VCaP (cell line): ENCODE data around the gene FRAT2.
A peak's percentile ranks its signal among the peaks of the same experiment; 100 is the strongest.

Experiments used
- H3K27ac ChIP-seq: fragments of 450-650 bp; 2 replicates; pipeline ENCODE4 v1.5.1; 2017
- TF ChIP-seq, protein P1 (sequence below): fragments of 450-650 bp; conservative IDR thresholded peaks from 2 replicates; pipeline ENCODE4 v1.5.1; 2017; ENCODE audit warnings: mild to moderate bottlenecking, moderate library complexity

FRAT2 gene

DNA sequence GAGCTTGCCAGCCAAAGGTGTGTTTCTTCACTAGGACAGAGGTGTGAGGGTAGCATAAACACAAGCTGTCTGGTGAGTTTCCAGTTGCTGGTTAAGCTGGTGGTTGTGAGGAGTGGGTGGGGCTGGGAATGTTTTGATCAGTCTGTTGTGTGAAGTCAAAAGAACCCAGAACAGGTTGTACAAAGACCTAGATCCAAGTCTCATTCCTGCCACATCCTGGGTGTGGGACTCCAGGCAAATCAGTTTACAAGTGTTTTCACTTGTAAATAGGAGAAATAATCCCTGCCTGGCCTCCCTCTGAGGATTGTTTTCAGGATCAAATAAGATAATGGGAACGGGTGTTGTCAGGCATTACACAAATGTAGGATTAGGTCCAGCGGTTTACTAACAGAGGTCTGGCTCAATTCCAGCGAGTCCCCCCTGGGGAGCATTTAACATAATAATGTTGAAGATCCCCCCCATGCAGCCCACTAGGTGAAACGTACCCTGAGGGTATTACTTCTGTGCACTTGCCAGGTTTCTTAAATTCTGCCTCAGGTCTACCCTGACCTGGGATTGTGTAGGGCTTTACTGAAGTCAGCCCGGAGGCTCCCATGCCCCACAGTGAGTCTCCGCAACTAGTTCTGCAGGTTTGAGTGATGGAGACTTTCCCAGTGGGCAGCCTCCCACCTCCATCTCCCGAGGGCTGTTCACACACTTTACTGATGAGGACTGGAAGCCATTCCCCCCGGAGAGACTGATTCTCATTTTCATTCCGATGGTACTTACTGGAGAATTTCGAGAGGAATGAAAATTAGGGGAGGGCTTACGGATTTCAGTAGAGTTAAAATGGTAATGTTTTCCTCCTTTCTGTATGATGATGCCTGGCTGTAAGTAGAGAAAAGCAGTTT, 2.7 kb upstream of the FRAT2 start:
- H3K27ac ChIP-seq, result peak overlapping the region; percentile 96
- TF ChIP-seq, protein P1, sequence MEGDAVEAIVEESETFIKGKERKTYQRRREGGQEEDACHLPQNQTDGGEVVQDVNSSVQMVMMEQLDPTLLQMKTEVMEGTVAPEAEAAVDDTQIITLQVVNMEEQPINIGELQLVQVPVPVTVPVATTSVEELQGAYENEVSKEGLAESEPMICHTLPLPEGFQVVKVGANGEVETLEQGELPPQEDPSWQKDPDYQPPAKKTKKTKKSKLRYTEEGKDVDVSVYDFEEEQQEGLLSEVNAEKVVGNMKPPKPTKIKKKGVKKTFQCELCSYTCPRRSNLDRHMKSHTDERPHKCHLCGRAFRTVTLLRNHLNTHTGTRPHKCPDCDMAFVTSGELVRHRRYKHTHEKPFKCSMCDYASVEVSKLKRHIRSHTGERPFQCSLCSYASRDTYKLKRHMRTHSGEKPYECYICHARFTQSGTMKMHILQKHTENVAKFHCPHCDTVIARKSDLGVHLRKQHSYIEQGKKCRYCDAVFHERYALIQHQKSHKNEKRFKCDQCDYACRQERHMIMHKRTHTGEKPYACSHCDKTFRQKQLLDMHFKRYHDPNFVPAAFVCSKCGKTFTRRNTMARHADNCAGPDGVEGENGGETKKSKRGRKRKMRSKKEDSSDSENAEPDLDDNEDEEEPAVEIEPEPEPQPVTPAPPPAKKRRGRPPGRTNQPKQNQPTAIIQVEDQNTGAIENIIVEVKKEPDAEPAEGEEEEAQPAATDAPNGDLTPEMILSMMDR, result no peak

DNA sequence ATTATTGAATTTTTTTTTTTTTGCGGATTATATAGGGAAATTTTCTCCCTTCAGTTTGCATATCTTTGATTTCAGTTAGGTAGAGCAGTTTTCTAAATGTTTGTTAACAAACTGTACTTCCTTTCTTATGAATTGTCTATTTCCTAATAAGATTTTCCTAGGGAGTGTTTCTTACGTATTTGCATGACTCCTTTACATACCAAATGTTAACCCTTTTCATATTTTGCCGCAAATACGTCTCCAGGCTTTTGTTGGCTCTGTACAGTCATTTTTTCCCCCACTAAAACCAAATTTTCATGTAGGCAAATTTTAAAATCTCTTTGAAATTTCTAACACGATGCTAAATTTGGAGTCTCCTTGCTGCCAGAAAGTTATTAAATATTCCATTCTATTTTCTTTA, 1.9 kb upstream of the FRAT2 start:
- TF ChIP-seq, protein P1, result no peak
- H3K27ac ChIP-seq, result peak overlapping the region; percentile 96

DNA sequence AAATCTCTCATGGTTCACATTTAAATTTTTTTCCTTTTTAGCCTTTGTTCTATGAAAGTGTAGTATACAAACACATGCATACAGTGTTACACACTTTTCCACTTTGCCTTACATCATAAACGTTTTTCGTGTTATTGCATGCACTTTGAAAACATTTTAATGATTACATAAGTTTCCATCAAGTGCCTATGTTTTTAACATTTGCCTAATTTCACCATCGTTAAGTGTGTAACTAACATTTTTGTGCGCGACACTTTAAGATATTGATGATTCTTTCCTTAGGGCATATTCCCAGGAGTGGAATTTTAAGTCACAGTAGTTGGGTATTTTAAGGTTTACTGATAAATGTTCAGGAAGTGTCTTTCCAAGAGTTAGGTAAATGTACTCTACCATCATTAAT, 1.5 kb upstream of the FRAT2 start:
- H3K27ac ChIP-seq, result peak overlapping the region; percentile 96
- TF ChIP-seq, protein P1, result no peak

DNA sequence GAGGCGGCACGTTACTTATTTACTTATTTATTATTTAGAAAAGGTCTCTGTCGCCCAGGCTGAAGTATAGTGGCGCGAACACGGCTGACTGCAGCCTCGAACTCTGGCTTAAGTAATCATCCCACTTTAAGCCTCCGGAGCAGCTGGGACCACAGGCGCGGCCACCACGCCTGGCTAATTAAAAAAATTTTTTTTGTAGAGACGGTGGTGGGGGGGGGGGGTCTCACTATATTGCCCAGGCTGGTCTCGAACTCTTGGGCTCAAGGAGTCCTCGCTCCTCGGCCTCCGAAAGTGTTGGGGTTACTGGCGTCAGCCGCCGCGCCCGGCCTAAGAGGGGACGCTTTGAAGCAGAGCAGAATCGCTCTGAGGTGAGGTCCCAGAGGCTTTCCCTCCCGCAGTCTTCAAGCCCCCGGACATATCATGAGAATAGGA, 675 bp upstream of the FRAT2 start:
- TF ChIP-seq, protein P1, result no peak
- H3K27ac ChIP-seq, result peak overlapping the region; percentile 96

DNA sequence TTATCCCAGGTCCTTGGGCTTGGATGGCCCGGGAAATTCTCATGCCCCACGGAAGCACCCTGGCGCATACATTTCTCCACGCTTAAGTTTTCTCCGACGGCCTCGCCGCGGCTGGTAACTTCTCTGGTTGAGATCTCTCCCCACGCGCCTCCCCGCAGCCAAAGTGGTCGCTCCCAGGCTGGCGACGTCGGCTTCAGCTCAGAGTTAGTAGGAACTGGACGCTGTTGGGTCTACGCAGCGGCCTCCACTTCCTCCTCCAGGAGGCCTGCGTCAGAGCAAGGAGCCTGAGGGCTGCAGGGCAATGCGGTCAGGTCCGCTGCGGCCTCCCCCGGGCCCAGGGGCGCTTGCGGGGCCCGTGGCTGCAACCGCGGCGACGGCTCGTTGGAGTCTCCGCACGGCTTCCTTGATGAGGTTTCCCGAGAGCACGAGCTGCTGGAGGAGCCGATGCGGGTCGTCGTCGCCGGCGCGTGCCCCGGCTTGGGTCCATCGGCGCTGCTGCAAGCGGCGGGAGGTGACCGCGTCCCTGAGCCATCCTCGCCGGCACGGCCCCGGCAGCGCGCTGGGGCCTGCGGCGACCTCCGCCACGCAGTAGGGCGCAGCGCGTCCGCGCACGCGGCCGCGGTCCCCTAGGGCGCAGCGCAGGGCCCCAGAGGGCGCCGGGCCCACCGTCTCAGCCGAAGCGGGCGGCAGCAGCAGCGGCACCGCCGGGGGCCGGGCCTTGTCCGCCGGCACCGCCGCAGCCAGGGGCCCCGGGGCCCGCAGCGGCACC, 744 bp downstream of the FRAT2 start:
- TF ChIP-seq, protein P1, result no peak
- H3K27ac ChIP-seq, result peak overlapping the region; percentile 96

DNA sequence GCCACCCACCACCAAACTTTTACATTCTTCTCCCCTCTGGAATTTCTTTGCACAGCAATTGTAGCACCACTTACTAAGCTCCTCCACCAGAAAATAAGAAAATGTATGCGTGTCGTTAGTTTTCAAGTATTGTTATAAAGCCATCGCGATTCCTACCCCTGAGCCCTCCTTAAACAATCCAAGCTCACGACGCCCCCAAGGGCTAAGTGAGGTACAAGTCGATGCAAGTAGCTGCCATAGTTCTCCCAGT, 1.3 kb downstream of the FRAT2 start:
- peak overlapping the region; percentile 96 for H3K27ac ChIP-seq
- TF ChIP-seq, protein P1, result no peak

DNA sequence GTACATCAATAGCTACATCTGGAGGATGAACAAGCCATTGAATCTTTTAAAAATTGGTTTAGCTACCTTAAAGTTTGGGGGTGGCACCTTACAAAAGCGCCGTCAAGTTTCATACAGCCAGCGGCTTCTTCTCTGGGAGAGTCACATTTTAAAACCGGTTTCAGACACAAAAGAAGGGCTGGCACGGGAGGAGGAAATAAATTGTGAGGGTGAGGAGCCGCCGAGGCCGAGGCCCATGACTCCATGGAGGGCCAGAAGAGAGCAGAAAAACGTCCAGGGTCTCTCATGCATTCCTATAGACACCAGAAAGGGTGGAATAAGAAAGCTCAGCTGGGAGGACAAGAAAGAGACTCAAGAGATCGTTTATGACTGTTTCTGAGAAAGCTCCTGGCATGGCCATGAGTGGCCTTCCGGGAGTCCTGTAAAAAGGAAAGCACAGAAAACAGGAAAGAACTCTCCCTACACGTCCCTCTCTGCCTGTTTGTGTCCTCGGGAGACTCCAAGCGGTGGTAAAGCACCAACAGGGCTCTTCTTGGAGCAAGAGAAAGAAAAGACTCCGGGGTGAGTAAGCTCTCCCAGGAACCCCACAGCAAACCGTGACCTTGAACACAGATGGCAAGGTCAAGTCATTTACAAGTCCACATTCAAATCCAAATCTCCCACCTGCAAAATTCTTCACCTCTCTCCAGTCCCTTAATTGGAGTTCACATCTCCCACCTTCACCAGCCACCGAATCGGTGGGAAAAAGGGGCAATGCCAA, 1.8 kb downstream of the FRAT2 start:
- H3K27ac ChIP-seq, result peak overlapping the region; percentile 96
- TF ChIP-seq, protein P1, result peak; percentile 38
